AG09319 (cell line): ENCODE results near the gene DPYSL4.

Source experiments
- DNase-seq: peaks from one replicate; pipeline ENCODE4 v3.0.0-alpha.2; 2010; ENCODE audit warnings: low read depth; ENCODE audit errors: extremely low read depth
- CTCF ChIP-seq: IDR thresholded peaks from 2 replicates; pipeline ENCODE4 v1.5.1; 2011; ENCODE audit warnings: low read depth, mild to moderate bottlenecking, inconsistent platforms, low read length, moderate library complexity

Gene DPYSL4

DNA sequence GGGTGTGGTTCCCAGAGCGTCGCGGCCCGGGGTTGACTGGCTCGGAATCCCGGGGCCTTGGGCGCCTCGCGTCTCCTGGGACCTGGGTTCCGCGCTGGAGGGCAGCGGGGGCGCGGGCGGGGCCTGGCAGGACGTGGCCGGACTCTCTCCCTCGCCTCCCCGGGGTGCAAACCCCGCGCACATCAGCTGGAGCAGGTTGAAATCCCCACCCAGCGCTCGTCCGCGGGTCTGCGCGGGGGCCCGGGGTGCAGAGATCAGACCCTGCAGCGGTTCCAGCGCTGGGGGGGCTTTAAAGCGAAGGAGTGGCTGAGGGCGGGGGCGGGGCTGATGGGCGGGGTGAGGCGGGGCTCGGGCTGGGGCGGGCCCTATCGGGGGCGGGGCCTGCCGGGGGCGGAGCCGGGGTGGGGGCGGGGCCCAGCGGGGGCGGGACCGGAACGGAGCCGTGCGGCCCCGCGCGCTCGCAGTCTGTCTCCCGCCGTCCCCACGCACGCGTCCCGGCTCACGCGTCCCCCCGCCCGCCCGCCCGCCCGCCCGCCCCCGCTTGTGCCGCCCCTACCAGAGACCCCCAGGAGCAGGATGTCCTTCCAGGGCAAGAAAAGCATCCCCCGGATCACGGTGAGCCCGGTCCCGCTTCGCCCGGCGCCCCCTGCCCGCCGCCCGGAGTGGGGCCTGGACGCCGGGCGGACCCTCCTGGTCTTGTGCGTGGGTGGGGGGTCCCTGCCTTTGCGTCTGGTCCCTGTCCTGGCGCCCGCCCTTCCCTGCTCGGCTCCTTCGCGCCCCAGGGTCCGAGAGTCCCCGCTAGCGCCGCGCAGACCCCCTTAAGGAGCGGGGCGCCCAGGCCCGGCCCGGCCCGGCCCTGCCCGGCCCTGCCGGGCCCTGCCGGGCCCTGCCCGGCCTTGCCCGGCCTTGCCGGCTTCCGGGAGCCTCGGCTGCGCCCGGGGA lies at the start of gene DPYSL4:
TSS of gene DPYSL4 (plus strand) at position 461 of the 942 bp plus-strand sequence. CDS start at position 577, 116 bp downstream.
- DNase-seq, result no peak
- no peak for TF ChIP-seq CTCF

DNA sequence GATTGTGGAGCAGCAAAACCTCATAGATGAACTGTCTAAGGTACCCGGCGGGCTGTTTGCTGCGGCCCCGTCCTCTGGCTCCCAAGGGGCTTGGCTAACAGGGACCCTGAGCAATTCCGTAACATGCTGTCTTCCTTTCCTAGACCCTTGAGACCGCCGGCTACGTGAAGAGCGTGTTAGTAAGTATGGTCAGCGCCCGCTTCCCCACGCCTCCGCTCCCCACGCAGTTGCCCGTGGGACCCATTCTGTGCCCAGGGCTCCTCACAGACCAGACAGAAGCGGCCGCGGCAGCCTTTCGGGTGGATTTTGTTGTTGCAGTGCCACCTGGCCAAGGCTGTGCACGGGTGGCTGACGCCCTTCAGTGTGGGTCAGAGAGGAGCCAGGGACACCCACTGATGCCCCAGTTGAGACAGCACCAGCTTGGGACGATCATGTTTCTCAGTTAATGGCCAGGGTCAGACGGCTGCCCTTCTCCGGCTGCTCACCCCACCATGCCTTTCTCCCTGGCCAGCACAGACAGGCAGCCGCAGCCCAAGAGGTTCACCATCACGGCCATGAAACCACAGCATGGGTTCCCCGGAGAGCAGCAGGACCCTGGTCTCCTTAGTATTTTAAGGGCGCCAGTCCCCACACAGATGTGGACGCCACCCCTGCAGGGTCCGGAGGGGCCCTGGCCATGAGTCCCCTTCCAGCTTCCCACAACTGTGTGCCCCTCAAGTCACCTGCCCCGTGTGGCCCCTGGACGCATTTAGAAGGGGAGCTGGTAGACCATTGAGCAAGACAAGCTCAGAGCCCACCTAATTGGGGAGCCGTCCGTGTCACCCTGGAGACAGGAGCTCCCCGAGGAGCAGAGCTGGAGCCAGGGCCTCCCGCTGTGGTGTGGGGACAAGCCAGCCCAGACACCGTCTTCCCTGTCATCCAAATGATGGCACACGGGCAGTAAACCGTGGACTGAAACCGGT lies 49.4 kb upstream of the DPYSL4 start:
- TF ChIP-seq CTCF, result no peak
- no peak for DNase-seq

DNA sequence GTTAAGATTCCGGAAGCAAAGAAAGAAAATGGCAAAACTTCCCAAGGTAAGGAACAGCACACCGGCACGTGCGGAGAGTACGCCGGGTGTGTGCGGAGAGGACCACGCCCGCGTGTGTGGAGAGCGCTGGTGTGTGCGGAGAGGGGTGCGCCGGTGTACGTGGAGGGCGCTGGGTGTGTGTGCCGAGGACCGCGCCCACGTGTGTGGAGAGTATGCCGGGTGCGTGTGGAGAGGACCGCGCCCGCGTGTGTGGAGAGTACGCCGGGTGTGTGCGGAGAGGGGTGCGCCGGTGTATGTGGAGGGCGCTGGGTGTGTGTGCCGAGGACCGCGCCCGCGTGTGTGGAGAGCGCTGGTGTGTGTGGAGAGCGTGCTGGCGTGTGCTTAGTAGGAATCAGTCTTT lies 48.6 kb upstream of the DPYSL4 start:
- no peak for TF ChIP-seq CTCF
- no peak for DNase-seq

DNA sequence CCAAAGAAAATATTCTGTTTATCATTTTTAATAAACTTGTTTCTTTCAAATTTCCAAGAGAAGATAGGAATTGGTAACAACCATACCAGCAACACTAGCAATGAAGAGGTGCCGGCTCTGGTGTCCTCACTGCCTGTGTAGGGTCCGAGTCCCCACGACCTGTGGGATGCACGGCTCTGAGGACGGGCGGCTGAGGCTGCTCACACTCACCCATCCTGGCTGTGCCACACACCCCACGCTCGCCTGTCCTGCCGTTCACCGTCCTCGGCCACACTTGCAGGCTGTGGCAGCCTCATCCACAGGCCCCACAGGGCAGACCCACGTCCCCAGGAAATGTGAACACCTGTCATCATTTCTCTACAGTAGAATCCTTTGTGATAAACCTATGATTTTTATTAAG lies 48.2 kb upstream of the DPYSL4 start:
- no peak for TF ChIP-seq CTCF
- DNase-seq, result no peak

GRCh38 chr10:132139526-132139925 lies 47.2 kb upstream of the DPYSL4 start:
- TF ChIP-seq CTCF, result no peak
- no peak for DNase-seq

DNA sequence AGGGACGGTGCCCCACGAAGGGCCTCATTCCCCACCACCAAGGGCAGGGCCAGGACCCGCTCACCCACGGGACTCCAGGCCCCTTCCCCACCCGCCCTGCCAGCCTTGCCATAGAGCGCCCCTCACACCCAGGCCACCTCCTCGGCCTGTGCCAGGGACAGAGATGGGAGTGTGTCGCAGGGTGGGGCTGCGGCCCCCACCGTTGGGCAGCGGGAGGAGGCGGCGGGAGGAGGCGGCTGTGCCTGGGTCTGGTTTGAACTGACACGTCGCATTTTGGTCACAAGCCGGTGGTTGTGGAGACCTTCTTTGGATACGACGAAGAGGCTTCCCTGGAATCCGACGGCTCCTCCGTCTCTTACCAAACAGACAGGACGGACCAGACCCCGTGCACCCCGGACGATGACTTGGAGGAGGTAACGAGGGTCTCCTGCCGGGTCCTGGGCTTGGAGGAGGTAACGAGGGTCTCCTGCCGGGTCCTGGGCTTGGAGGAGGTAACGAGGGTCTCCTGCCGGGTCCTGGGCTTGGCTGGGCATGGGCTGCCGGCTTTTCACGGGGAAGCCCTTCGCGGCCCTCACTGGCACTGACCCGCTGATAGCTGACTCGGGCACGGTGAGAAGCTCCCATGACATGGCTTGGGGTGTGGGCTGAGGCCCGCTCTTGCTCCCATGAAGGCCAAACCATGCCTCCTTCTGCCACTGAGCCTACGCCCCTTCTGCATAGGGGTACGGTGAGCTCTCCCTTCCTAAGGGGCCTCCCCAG lies 46.4 kb upstream of the DPYSL4 start:
- no peak for DNase-seq
- TF ChIP-seq CTCF, result no peak
